GM23248 (cell line): ENCODE results near the gene NOSIP.

Experiments
- EZH2 ChIP-seq: fragments of 200-600 bp; sonication (generic); IDR thresholded peaks from 2 replicates; pipeline ENCODE4 v1.6.1; 2018; ENCODE audit warnings: antibody characterized with exemption, mild to moderate bottlenecking; ENCODE audit not compliant: insufficient read depth, poor library complexity, severe bottlenecking
- EZH2phosphoT487 ChIP-seq: fragments of 200-600 bp; sonication (generic); IDR thresholded peaks from 2 replicates; pipeline ENCODE4 v1.6.1; 2018; ENCODE audit warnings: antibody characterized with exemption, moderate library complexity, mild to moderate bottlenecking, low read depth; ENCODE audit not compliant: insufficient read depth

GRCh38 chr19:49551531-49551930, 28.8 kb downstream of the NOSIP start:
- TF ChIP-seq EZH2phosphoT487 (no peak), EZH2 (no peak)
